MCF 10A (cell line): Measurements from ENCODE around the gene TMEM229B. TPM values are rescaled to one million over a fixed set of nuclear protein-coding genes. Genes with fewer than 3 reads are reported as not detected.

ENCODE experiments used
- BruUV-seq: library from RNA; stranded (reverse); fragments of 400-500 nt; replicated peaks from 2 replicates; lab custom pipeline; 2021; lab: Mats Ljungman, UMichigan
- CTCF ChIA-PET: fragments of 300-600 bp; sonication (Branson Sonifier 250); formaldehyde crosslinking; extraction: SDS; loops from one replicate; lab custom pipeline; 2021; ENCODE audit warnings: antibody characterized with exemption, inconsistent platforms; lab: Yijun Ruan, JAX
- POLR2A ChIA-PET: fragments of 300-600, 350-650 bp; sonication (Branson Sonifier 250); formaldehyde crosslinking; extraction: SDS; loops from one replicate; lab custom pipeline; 2020; ENCODE audit warnings: antibody characterized with exemption, inconsistent platforms; lab: Yijun Ruan, JAX
- DNase-seq: peaks from one replicate; pipeline ENCODE4 v3.0.0-alpha.2; 2018; ENCODE audit not compliant: unreplicated experiment
- H3K27ac Mint-ChIP-seq: one replicate; pipeline ENCODE4 v1.8.0; 2022; ENCODE audit warnings: mild to moderate bottlenecking, low read depth, mixed read lengths; ENCODE audit not compliant: unreplicated experiment
- H3K27me3 Mint-ChIP-seq: one replicate; pipeline ENCODE4 v1.8.0; 2022; ENCODE audit warnings: mixed read lengths; ENCODE audit not compliant: insufficient read depth, unreplicated experiment
- H3K36me3 Mint-ChIP-seq: one replicate; pipeline ENCODE4 v1.8.0; 2022; ENCODE audit warnings: mild to moderate bottlenecking, moderate library complexity, mixed read lengths; ENCODE audit not compliant: insufficient read depth, unreplicated experiment
- H3K4me1 Mint-ChIP-seq: one replicate; pipeline ENCODE4 v1.8.0; 2022; ENCODE audit warnings: mixed read lengths; ENCODE audit not compliant: insufficient read depth, unreplicated experiment
- H3K4me3 Mint-ChIP-seq: one replicate; pipeline ENCODE4 v1.8.0; 2022; ENCODE audit warnings: mild to moderate bottlenecking, moderate library complexity, mixed read lengths; ENCODE audit not compliant: unreplicated experiment
- H3K9me3 Mint-ChIP-seq: one replicate; pipeline ENCODE4 v1.8.0; 2022; ENCODE audit warnings: mixed read lengths; ENCODE audit not compliant: unreplicated experiment
- intact Hi-C: fragments of 100-400 bp; cut with micrococcal nuclease; formaldehyde crosslinking; loops from 2 replicates; pipeline ENCODE4 v1.14.1; 2022
- total RNA-seq: library from RNA; stranded (reverse); gene quantifications from 2 replicates; pipeline ENCODE4 v1.2.3, GENCODE V29; 2022
- TF ChIP-seq, protein P1 (sequence below): fragments of 200-600 bp; IDR thresholded peaks from one replicate; pipeline ENCODE4 v1.8.0; 2022; ENCODE audit warnings: antibody characterized with exemption, mild to moderate bottlenecking; ENCODE audit not compliant: unreplicated experiment

Gene TMEM229B
- total RNA-seq, 1 experiment from 2014 or later, result 0.37 TPM

DNA sequence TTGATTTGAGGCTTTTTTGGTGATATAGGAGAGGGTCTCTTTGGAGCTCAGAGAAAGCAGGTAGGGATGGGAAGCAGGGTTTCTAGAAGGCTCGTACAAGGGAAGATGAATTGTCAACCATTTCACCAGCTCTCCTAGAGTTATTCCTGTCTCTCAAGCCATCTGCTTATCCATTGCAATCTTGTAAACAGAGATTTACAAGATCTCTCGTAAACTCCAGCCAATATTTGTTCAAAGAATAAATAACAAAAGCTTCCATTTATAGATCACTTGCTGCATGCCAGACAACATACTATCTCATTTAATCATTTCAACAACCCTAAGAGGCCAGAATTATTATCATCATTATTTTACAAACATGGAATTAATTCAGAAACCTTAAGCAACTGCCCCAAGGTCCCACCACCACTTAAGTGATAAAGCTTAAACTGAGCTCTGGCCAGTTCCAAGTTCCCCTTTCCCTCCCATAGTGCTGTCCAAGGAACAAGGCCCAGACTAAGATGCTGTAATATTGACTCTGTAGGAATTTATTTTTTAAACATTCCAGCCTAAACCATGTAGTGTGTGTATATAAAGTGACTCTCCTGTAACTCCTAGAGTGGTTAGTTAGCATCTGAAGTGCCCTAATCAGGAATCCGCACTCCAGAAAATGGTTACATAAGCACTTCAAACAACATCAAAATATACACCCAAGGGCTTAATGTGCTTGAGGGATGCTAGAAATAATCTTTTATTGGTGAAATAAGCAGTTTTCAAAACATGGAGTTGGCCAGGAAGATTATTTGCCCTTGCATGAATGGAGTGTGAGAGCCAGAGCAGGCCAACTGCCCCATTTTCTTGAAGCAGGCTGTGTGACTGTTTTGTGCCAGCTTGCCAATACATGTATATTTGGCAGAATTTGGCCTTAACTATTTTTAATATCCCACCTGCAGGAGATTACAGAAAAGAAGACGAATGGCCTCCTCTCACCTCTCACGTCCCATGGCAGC is 41.7 kb upstream of the TMEM229B start:
- Mint-ChIP-seq H3K4me1 (no peaks in the 10 kb centered on the region), H3K27me3 (peaks cover 15% of the 10 kb centered on the region), H3K9me3 (no peaks in the 10 kb centered on the region), H3K4me3 (no peak overlapping the region), H3K27ac (no peak overlapping the region), H3K36me3 (no peaks in the 10 kb centered on the region)
- DNase-seq, result no peak
- BruUV-seq, result no TSS peak
- ChIA-PET POLR2A (no interaction called here), CTCF (interaction anchor here (0.6 to 9.0 kb wide), 3 partner anchors 42 to 102 kb away, joined by 3 to 167 read pairs (median 3); no protein-coding TSS in a partner anchor)
- intact Hi-C loops, result loop anchor here (5.0 kb wide), 1 partner anchor 103 kb away; no protein-coding TSS in a partner anchor
- TF ChIP-seq, protein P1, sequence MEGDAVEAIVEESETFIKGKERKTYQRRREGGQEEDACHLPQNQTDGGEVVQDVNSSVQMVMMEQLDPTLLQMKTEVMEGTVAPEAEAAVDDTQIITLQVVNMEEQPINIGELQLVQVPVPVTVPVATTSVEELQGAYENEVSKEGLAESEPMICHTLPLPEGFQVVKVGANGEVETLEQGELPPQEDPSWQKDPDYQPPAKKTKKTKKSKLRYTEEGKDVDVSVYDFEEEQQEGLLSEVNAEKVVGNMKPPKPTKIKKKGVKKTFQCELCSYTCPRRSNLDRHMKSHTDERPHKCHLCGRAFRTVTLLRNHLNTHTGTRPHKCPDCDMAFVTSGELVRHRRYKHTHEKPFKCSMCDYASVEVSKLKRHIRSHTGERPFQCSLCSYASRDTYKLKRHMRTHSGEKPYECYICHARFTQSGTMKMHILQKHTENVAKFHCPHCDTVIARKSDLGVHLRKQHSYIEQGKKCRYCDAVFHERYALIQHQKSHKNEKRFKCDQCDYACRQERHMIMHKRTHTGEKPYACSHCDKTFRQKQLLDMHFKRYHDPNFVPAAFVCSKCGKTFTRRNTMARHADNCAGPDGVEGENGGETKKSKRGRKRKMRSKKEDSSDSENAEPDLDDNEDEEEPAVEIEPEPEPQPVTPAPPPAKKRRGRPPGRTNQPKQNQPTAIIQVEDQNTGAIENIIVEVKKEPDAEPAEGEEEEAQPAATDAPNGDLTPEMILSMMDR, result no peak

DNA sequence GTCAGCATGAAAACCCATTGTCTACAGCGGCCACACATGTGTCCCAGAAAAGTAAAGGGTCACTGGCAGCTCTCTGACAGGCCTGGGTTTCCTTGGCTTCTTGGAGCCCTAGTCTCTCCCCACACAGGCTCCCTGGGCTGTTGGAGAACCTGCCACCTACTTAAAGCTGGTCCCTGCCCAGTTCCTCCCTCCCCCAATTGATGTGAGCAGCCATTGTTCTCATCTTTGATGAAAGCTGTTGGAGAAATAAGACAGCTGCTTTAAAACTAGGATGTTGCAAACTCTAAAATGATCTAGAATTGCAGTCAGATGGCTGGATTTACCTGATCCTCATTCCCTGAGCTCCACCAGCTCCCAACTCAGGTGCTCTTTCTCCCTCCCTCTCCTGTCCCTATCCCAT is 39.8 kb upstream of the TMEM229B start:
- Mint-ChIP-seq H3K4me1 (no peaks in the 10 kb centered on the region), H3K27me3 (peaks cover 25% of the 10 kb centered on the region), H3K36me3 (no peaks in the 10 kb centered on the region), H3K9me3 (no peaks in the 10 kb centered on the region), H3K27ac (no peak overlapping the region), H3K4me3 (no peak overlapping the region)
- DNase-seq, result no peak
- intact Hi-C loops, result loop anchor here (5.0 kb wide), 1 partner anchor 101 kb away; no protein-coding TSS in a partner anchor
- CTCF ChIA-PET, result interaction anchor here (0.7 to 9.0 kb wide), 14 partner anchors 13 to 175 kb away, joined by 3 to 167 read pairs (median 18); partner anchors contain the start of gene RDH12
- no TSS peak for BruUV-seq
- TF ChIP-seq, protein P1, result no peak
- POLR2A ChIA-PET, result interaction anchor here (1.1 kb wide), 1 partner anchor 168 kb away, joined by 3 read pairs; the partner anchor contains the start of gene RDH11

DNA sequence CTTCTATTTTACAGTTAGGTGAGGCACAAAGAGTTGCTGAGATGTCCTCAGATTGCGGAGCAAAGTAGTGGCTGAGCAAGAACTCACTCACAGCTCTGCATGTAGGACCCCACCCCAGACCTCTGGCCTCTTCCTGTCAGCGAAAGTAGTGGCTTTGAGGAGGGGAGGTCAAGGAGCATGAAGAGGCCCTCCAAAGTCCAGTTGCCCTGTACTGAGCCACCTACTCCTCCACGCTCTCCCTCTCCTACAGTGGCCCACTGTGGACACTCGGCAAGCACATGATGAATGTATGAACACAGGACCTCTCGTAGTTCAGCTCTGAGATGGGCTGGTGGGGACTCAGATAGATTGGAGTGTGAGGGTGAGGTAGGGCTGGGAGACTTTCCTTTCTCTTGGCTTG is 39.2 kb upstream of the TMEM229B start:
- ChIA-PET CTCF (interaction anchor here (0.7 to 9.0 kb wide), 21 partner anchors 11 to 179 kb away, joined by 3 to 167 read pairs (median 13); partner anchors contain the start of gene RDH12), POLR2A (no interaction called here)
- no peak overlapping the region for H3K4me3 Mint-ChIP-seq
- DNase-seq, result no peak
- intact Hi-C loops, result loop anchor here (2.0 to 5.0 kb wide), 3 partner anchors 100 to 177 kb away; no protein-coding TSS in a partner anchor
- no peaks in the 10 kb centered on the region for H3K36me3 Mint-ChIP-seq
- H3K9me3 Mint-ChIP-seq, result no peaks in the 10 kb centered on the region
- no peaks in the 10 kb centered on the region for H3K4me1 Mint-ChIP-seq
- no peak overlapping the region for H3K27ac Mint-ChIP-seq
- peaks cover 30% of the 10 kb centered on the region for H3K27me3 Mint-ChIP-seq
- no TSS peak for BruUV-seq
- TF ChIP-seq, protein P1, result no peak
